CMK (cell line): ENCODE data around the gene STARD13.
"Not testable (repeated sequence)": the region's sequence is repeated elsewhere in the genome, so short reads cannot be mapped to it uniquely, and the experiment has no call there.

Experiments used
- DNase-seq: peaks from one replicate; pipeline ENCODE4 v3.0.0-alpha.2; 2010; ENCODE audit warnings: low read depth

Gene STARD13

GRCh38 chr13:33257841-33258807, 27.4 kb downstream of the STARD13 start:
- no peak for DNase-seq

GRCh38 chr13:33256148-33256840, 29.3 kb downstream of the STARD13 start:
- no peak for DNase-seq

GRCh38 chr13:33252135-33252534, 33.4 kb downstream of the STARD13 start:
- no peak for DNase-seq

- DNase-seq, result no peak
Observed at GRCh38 chr13:33251131-33251661, 34.4 kb downstream of the STARD13 start.

- no peak for DNase-seq
Observed at GRCh38 chr13:33250609-33251008, 34.9 kb downstream of the STARD13 start.

- no peak for DNase-seq
Observed at GRCh38 chr13:33249894-33250293, 35.7 kb downstream of the STARD13 start.

GRCh38 chr13:33249066-33249465, 36.5 kb downstream of the STARD13 start:
- no peak for DNase-seq

- no peak for DNase-seq
Observed at GRCh38 chr13:33245505-33246158, 39.9 kb downstream of the STARD13 start.

GRCh38 chr13:33244907-33245287, 40.7 kb downstream of the STARD13 start:
- no peak for DNase-seq

- DNase-seq, result no peak
Observed at GRCh38 chr13:33244210-33244906, 41.2 kb downstream of the STARD13 start.

GRCh38 chr13:33242984-33243617, 42.5 kb downstream of the STARD13 start:
- DNase-seq, result no peak

- DNase-seq, result not testable (repeated sequence)
Observed at GRCh38 chr13:33242372-33242771, 43.2 kb downstream of the STARD13 start.

GRCh38 chr13:33236021-33236420, 49.5 kb downstream of the STARD13 start:
- DNase-seq, result no peak

- no peak for DNase-seq
Observed at GRCh38 chr13:33235564-33235963, 50.0 kb downstream of the STARD13 start.

GRCh38 chr13:33235078-33235477, 50.5 kb downstream of the STARD13 start:
- DNase-seq, result no peak

GRCh38 chr13:33233547-33233946, 52.0 kb downstream of the STARD13 start:
- DNase-seq, result no peak

- no peak for DNase-seq
Observed at GRCh38 chr13:33232883-33233282, 52.7 kb downstream of the STARD13 start.

- DNase-seq, result no peak
Observed at GRCh38 chr13:33231339-33231738, 54.2 kb downstream of the STARD13 start.

GRCh38 chr13:33230178-33230881, 55.2 kb downstream of the STARD13 start:
- no peak for DNase-seq

- no peak for DNase-seq
Observed at GRCh38 chr13:33229446-33230177, 55.9 kb downstream of the STARD13 start.
